HG02973 (cell line): Measurements from ENCODE around the gene MARCOL.

Source experiments
- ATAC-seq: cut with Tn5 transposase; IDR thresholded peaks from one replicate; pipeline ENCODE4 v1.9.1; 2021; ENCODE audit warnings: moderate library complexity; ENCODE audit not compliant: unreplicated experiment

Gene MARCOL

GRCh38 chr5:148238418-148238794 lies at the start of gene MARCOL:
MARCOL (plus strand) TSS chr5:148238525; CDS start chr5:148238598, 73 bp downstream.
- no peak for ATAC-seq

- no peak for ATAC-seq
Observed at GRCh38 chr5:148191010-148191409, 47.3 kb upstream of the MARCOL start.

GRCh38 chr5:148193202-148193601 lies 45.1 kb upstream of the MARCOL start:
- no peak for ATAC-seq

- ATAC-seq: no peak
Observed at GRCh38 chr5:148201151-148201550, 37.2 kb upstream of the MARCOL start.

GRCh38 chr5:148202531-148203203 lies 35.7 kb upstream of the MARCOL start, which contains the start of gene SPINK6:
SPINK6 (plus strand) TSS chr5:148203042; CDS start chr5:148203097, 55 bp downstream.
- ATAC-seq: no peak

GRCh38 chr5:148205044-148205806 lies 33.1 kb upstream of the MARCOL start:
- no peak for ATAC-seq

GRCh38 chr5:148205865-148206264 lies 32.5 kb upstream of the MARCOL start:
- no peak for ATAC-seq

- ATAC-seq: no peak
Observed at GRCh38 chr5:148206620-148207019, 31.7 kb upstream of the MARCOL start.

- ATAC-seq: no peak
Observed at GRCh38 chr5:148208226-148208625, 30.1 kb upstream of the MARCOL start.

- ATAC-seq: no peak
Observed at GRCh38 chr5:148209151-148209770, 29.1 kb upstream of the MARCOL start.

- no peak for ATAC-seq
Observed at GRCh38 chr5:148214665-148215185, 23.6 kb upstream of the MARCOL start.

- no peak for ATAC-seq
Observed at GRCh38 chr5:148221508-148221907, 16.8 kb upstream of the MARCOL start.

- no peak for ATAC-seq
Observed at GRCh38 chr5:148224117-148224742, 14.1 kb upstream of the MARCOL start.

- no peak for ATAC-seq
Observed at GRCh38 chr5:148228392-148228984, 9.8 kb upstream of the MARCOL start.

GRCh38 chr5:148229840-148230239 lies 8.5 kb upstream of the MARCOL start:
- ATAC-seq: no peak

GRCh38 chr5:148230240-148230639 lies 8.1 kb upstream of the MARCOL start:
- no peak for ATAC-seq

GRCh38 chr5:148237785-148238417 lies 424 bp upstream of the MARCOL start:
- ATAC-seq: no peak

- no peak for ATAC-seq
Observed at GRCh38 chr5:148248894-148249293, 10.6 kb downstream of the MARCOL start.

- ATAC-seq: no peak
Observed at GRCh38 chr5:148255456-148255855, 17.1 kb downstream of the MARCOL start.

GRCh38 chr5:148259288-148259687 lies 21.0 kb downstream of the MARCOL start:
- ATAC-seq: no peak
